GM18508 (cell line): ENCODE results near the gene LRP6.
"Not testable (repeated sequence)": the region's sequence is repeated elsewhere in the genome, so short reads cannot be mapped to it uniquely, and the experiment has no call there.

Experiments
- ATAC-seq: cut with Tn5 transposase; IDR thresholded peaks from one replicate; pipeline ENCODE4 v1.9.1; 2021; ENCODE audit warnings: moderate number of reproducible peaks; ENCODE audit not compliant: insufficient read depth, unreplicated experiment

LRP6 gene

GRCh38 chr12:12266873-12267741 lies at the start of gene LRP6:
TSS of gene LRP6 (minus strand) at chr12:12267044. CDS start at chr12:12266735, 309 bp downstream.
- ATAC-seq, result peak; percentile 61

- no peak for ATAC-seq
Observed at GRCh38 chr12:12315838-12316237, 49.0 kb upstream of the LRP6 start.

- ATAC-seq, result not testable (repeated sequence)
Observed at GRCh38 chr12:12310695-12311094, 43.9 kb upstream of the LRP6 start.

- ATAC-seq, result no peak
Observed at GRCh38 chr12:12305568-12306300, 38.9 kb upstream of the LRP6 start.

GRCh38 chr12:12302976-12303375 lies 36.1 kb upstream of the LRP6 start:
- no peak for ATAC-seq

- no peak for ATAC-seq
Observed at GRCh38 chr12:12301122-12301521, 34.3 kb upstream of the LRP6 start.

GRCh38 chr12:12297201-12297830 lies 30.5 kb upstream of the LRP6 start:
- ATAC-seq, result no peak

GRCh38 chr12:12294215-12295005 lies 27.6 kb upstream of the LRP6 start:
- no peak for ATAC-seq

- ATAC-seq, result no peak
Observed at GRCh38 chr12:12290206-12290605, 23.4 kb upstream of the LRP6 start.

- no peak for ATAC-seq
Observed at GRCh38 chr12:12286441-12286840, 19.6 kb upstream of the LRP6 start.

- ATAC-seq, result no peak
Observed at GRCh38 chr12:12282761-12283425, 16.0 kb upstream of the LRP6 start.

- ATAC-seq, result no peak
Observed at GRCh38 chr12:12282202-12282601, 15.4 kb upstream of the LRP6 start.

- ATAC-seq, result no peak
Observed at GRCh38 chr12:12281134-12281533, 14.3 kb upstream of the LRP6 start.

GRCh38 chr12:12278899-12279298 lies 12.1 kb upstream of the LRP6 start:
- no peak for ATAC-seq

GRCh38 chr12:12275874-12276273 lies 9.0 kb upstream of the LRP6 start:
- no peak for ATAC-seq

- no peak for ATAC-seq
Observed at GRCh38 chr12:12273291-12273957, 6.6 kb upstream of the LRP6 start.

- no peak for ATAC-seq
Observed at GRCh38 chr12:12272869-12273268, 6.0 kb upstream of the LRP6 start.

GRCh38 chr12:12270226-12270625 lies 3.4 kb upstream of the LRP6 start:
- ATAC-seq, result no peak

GRCh38 chr12:12267742-12268200 lies 927 bp upstream of the LRP6 start:
- no peak for ATAC-seq
